Measurements from ENCODE around the gene LAT.

GRCh38 chr16:28937222-28937876, 47.5 kb upstream of the LAT start:
- TF ChIP-seq RAD21 (IDR thresholded peaks at IDR 0.05; ENCODE audit: low read length) (no peak), CTCF (conservative IDR thresholded peaks at IDR 0.05; ENCODE audit: low read depth, low read length) (no peak), MAFK (IDR thresholded peaks at IDR 0.05; ENCODE audit: low read depth, low read length) (no peak), FOS (IDR thresholded peaks at IDR 0.05; ENCODE audit: low read depth, low read length) (no peak), RFX5 (IDR thresholded peaks at IDR 0.05; ENCODE audit: low read depth, low read length) (no peak), USF2 (IDR thresholded peaks at IDR 0.05; ENCODE audit: low read depth, low read length) (no peak), POLR2A (IDR thresholded peaks at IDR 0.05; ENCODE audit: low read depth, low read length) (no peak), SMC3 (IDR thresholded peaks at IDR 0.05; ENCODE audit: low read depth, low read length) (no peak), CHD1 (IDR thresholded peaks at IDR 0.05; ENCODE audit: low read depth, low read length) (no peak), CEBPB (IDR thresholded peaks at IDR 0.05; ENCODE audit: low read depth, low read length) (no peak)
